IPS-NIHi7 (cell line): ENCODE measurements around the gene ZNF385C.
"Not testable (repeated sequence)": the region's sequence is repeated elsewhere in the genome, so short reads cannot be mapped to it uniquely, and the experiment has no call there.

Source experiments
- DNase-seq: peaks from one replicate; pipeline ENCODE4 v3.0.0; 2012; ENCODE audit warnings: mixed read lengths; ENCODE audit errors: extremely low spot score

The ZNF385C gene

GRCh38 chr17:42050393-42051012 is 47.8 kb downstream of the ZNF385C start, which contains the start of gene C17orf113:
Gene C17orf113 (minus strand): TSS chr17:42050601. CDS start chr17:42043376, 7,225 bp downstream.
- DNase-seq: peak; percentile 81

DNA sequence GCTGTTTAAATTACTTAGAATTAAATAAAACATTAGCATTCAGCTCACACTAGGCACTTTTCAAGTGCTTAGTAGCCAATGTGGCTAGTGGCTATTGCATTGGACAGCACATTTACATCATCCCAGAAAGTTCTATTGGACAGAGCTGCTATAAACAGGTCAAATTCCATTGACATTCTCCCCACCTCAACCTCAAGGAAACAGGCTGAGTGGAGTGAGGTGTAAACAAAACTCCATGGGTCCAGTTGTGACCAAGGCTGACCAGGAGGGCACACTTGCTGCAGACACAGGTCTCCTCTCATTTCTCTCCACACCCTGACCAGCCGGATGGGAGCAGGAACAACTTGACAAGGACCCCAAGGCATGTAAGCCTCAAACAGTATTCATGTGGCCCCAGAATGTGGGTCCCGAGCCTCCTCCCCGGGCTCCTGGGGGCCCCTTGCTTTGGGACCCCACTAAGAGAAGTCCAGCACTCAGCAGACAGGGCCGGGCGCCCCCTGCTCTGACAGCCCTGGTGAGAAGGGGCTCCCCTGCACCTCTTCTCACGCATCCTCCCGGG is 48.4 kb downstream of the ZNF385C start:
- DNase-seq: no peak

DNA sequence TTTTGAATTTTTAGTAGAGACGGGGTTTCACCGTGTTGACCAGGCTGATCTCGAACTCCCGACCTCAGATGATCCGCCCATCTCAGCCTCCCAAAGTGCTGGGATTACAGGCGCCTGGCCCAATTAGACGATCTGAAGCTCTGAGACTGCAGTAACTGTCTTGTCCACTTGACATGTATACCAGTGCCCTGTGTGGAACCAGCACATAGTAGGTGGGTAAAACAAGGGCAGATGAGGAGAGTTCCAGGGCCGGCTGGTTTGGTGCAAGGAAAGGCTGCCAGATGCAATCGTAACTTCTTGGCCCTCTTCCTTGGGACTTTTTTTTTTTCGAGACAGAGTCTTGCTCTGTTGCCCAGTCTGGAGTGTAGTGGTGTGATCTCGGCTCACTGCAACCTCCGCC is 50.9 kb downstream of the ZNF385C start:
- no peak for DNase-seq

DNA sequence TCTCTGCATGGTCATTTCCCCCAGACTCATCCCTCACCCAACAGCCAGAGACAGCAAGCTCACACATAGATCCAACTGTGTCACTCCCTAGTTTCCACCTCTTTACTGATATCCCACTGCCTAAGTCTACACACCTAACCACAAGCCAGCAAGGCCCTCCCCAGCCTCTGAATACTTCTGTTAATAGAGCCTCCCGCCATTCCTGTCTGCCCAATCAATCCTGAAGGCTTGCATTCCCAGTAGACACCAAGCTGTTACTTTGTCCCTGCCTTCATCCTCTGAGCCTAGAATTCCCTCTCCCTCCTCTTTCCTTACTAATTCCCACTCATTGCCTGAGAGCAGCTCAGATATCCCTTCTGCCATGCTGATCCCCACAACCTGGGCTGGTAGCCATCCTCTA is 52.6 kb downstream of the ZNF385C start:
- no peak for DNase-seq

GRCh38 chr17:42042598-42043319 is 55.5 kb downstream of the ZNF385C start:
- DNase-seq: no peak

- no peak for DNase-seq
Measured at GRCh38 chr17:42041619-42042018, 56.7 kb downstream of the ZNF385C start.

- no peak for DNase-seq
Measured at GRCh38 chr17:42040818-42041217, 57.5 kb downstream of the ZNF385C start.

GRCh38 chr17:42039794-42040763 is 58.2 kb downstream of the ZNF385C start:
- DNase-seq: no peak

DNA sequence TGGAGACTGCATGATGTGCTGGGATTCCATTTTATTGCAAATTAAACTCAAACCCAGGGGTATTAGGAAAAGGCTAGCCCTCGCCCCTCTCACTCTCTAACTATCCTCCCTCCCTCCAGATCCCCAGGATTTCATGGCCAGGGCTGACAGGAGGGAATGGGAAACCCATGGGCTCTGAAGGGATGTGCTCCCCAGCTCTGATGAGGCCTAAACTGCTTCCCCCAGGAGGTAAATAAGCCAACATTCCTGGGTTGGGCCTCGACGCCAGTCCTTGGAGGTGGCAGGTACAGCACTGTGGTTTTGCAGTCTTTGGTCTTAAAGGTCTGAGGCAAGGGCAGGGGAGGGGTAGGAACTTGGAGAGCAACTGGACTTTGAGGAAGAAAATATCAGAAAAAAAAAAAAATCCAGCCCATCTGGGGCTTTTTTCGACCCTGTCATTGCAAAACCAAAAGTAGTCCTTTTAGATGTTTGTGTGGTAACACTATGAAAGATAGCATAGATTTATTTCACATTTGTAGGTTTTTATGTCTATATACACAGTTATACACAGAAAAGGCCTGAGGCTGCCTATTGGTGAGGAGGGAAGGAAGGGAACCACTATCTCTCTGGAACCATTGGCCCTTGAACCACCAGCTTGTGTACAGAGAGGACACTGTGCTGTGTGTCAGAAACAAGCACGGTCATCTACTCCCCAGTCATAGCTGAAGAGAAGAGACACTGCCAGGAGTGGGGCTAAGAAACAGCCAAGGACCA is 59.9 kb downstream of the ZNF385C start:
- DNase-seq: no peak

DNA sequence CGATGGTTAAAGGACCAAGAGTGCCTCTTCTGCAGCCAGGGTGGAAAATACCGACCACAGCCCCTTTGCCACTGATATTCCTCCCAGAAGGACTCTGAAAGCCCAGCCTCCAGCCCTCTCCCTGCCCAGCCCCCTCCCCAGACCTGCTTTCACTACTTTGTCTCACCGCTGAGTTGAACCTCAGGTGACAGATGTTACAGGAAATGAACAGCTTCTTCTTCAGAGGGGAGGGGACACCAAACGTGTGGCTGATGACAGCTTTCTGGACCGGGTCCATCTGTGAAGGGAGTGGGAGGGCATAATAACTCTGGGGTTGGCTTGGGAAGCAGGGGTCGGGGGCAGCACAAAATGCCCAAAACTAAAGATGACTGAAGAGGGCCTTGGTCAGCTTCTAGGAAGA is 64.2 kb downstream of the ZNF385C start:
- no peak for DNase-seq

DNA sequence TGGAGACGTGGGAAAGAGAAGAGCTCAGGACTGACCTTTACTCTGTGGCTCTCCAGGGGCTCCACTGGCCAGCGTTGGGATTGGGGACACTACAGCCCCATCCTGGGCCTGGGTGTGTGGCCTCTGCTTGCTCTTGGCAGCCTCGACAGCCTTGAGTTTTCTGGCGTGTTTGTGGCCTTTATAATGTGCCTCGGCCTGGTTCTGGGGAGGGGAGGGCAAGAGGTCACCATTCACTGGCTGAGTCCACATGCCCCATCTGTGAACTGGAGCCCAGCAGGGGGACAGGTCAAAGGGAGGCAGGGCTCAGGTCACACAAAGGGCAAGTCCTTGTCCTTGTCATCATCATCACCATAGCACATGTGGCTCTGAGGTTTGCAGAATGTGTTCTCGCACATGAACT is 66.7 kb downstream of the ZNF385C start:
- no peak for DNase-seq

GRCh38 chr17:42028791-42029127 is 69.5 kb downstream of the ZNF385C start:
- DNase-seq: no peak

DNA sequence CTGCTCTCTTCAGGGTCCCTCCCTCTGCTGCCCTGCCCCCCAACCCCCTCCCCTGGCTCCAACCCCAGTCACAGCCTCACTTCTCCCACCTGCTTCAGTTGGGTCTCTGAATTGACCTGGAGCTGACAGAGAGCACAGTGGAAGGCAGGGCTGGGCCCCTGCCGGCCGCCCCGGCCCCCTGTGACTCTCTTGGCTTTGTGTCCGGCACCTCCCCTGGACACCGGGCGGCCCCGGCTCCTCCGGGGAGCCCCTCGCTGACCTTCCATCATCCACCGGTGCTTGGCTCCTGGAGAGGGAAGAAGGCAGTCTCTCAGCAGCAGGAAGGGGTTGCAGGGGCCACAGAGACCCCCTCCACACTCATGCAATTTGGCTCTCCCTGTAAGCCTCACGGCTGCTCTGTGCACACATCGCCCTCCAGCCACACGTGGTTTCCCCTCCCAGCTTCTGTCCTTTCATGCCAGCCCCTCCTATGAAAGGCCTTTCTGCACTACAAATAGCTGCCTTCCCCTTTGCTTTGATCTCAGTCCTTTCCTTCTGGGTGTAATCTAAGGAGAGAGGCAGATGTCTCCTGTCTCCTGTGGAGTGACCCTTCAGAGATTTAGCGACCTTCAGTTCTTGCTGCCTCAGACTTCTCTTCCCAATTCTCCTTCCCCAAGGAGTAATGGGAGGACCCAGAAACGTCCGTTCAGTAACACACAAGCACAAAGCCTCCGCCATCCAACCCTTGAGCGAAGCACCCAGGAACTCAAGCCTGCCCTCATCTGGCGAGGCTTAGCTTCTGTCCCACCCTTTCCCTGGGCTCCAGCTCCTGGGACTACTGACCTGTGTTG is 70.1 kb downstream of the ZNF385C start:
- DNase-seq: peak; percentile 84

GRCh38 chr17:42027590-42027889 is 70.7 kb downstream of the ZNF385C start:
- DNase-seq: no peak

DNA sequence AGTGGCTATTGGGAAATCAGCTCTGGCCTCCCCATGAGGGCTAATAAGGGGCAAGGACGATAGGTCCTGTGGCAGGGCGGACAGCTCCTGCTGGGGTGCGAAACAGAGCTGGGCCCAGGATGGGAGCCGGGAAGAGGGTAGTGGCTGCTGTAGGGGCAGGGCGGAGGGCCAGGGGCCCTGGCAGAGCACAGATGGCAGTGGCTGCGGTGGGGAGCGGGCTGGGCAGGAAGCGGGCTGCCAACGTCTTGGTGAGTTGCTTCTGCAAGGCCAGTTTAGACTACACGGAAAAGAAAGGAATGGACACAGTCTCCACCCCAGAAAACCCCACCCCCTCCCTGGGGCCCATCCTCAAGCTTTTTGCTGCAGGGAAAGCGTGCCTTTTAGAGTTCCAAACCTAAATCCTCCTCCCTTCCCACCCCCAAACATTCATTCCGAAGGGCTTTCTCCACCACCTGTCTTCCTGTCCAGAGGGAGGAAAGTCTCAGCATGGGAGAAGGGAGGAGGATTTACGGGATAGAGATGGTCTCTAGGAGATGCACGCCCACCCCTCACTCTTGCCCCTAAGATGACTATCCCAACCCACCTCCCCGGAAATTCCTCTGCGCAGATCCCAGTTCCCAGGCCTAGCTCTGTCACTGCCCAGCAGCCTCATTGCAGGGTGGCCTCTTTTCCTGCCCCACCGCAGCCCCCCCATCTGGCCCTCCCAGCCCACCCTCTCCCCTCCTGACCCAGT is 71.2 kb downstream of the ZNF385C start:
- peak; percentile 19 for DNase-seq

- DNase-seq: no peak
Measured at GRCh38 chr17:42025936-42026335, 72.3 kb downstream of the ZNF385C start.

DNA sequence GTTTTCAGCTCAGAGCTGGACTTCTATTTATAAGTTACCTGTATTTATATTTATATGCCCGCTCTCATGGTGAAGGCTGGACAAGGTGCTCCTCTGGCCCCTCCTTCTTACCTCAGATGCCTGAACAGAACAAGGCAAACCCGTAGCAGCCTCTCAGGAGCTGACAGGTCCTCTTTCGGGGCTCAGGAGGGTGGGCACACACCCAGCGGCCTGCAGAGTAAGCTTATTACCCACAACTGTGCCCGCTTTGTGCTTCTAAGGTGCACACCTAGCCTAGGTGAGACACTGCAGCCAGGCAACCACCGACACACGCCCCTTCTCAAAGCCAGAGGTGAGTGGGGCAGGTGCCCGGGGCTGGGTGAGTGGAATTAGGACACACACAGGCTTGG is 73.1 kb downstream of the ZNF385C start:
- no peak for DNase-seq

DNA sequence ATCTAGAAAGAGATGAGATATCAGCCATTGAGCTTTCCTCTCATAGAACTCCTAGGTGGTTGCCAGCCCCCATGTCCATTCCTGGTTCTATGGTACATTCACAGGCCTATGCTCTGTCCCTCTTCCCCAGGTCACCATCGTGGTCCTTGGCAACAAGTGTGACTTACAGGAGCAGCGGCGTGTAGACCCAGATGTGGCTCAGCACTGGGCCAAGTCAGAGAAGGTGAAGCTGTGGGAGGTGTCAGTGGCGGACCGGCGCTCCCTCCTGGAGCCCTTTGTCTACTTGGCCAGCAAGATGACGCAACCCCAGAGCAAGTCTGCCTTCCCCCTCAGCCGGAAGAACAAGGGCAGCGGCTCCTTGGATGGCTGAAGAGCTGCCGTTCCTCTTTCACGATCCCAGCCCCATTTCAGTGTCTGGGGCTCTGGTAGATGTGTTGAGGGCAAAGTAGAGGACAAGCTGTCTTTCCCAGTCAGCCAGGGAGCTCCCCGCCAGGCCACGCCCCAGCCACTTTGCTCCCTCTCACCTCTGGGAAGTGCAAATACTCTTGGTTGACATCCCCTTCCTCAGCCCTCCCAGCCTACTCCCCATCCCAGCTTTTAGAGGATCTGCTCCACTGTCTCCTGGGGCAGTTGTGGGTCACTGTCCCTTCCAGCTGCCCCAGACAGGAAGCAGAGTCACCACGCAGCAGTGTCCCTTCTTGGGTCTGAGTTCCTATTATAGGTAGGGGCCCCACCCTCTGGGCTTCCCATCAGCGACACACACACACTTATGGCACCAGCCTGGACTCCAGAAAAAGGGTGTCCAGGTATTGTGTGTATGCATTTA is 74.5 kb downstream of the ZNF385C start:
- no peak for DNase-seq

- not testable (repeated sequence) for DNase-seq
Measured at GRCh38 chr17:42020845-42021244, 77.4 kb downstream of the ZNF385C start.
